Measurements from ENCODE around the gene SYNE2. TPM values are rescaled to one million over a fixed set of nuclear protein-coding genes. Genes with fewer than 3 reads are reported as not detected.

The SYNE2 gene
- total and polyA plus RNA-seq, 4 donors, result 26.9 to 208 (median 67.9) TPM

GRCh38 chr14:63926641-63927040 is 73.8 kb downstream of the SYNE2 start:
- Histone ChIP-seq H3K4me3 (no peak overlapping the region), H3K27me3 (ENCODE audit: control insufficient read depth in 3 of 3, insufficient read depth in 3 of 3, low read length in 2 of 3) (no peaks in the 10 kb centered on the region), H3K27ac (ENCODE audit: low read depth in 1 of 2, low read length in 1 of 2) (no peak overlapping the region), H3K36me3 (ENCODE audit: control insufficient read depth in 4 of 4, insufficient read depth in 4 of 4, low read length in 4 of 4) (no peaks in the 10 kb centered on the region), H3K4me1 (ENCODE audit: control insufficient read depth in 5 of 5, insufficient read depth in 5 of 5, low read length in 5 of 5) (peaks cover 0 to 6% (median 0%) of the 10 kb centered on the region in 5 donors), H3K9me3 (ENCODE audit: control insufficient read depth in 4 of 4, insufficient read depth in 3 of 4, low read length in 3 of 4) (no peaks in the 10 kb centered on the region), H3K9ac (ENCODE audit: insufficient read depth in 1 of 2, low read length in 2 of 2) (no peak overlapping the region)
- DNase-seq (no peak), ATAC-seq (ENCODE audit: insufficient read depth, low FRiP score) (no peak)
- TF ChIP-seq, protein P1, sequence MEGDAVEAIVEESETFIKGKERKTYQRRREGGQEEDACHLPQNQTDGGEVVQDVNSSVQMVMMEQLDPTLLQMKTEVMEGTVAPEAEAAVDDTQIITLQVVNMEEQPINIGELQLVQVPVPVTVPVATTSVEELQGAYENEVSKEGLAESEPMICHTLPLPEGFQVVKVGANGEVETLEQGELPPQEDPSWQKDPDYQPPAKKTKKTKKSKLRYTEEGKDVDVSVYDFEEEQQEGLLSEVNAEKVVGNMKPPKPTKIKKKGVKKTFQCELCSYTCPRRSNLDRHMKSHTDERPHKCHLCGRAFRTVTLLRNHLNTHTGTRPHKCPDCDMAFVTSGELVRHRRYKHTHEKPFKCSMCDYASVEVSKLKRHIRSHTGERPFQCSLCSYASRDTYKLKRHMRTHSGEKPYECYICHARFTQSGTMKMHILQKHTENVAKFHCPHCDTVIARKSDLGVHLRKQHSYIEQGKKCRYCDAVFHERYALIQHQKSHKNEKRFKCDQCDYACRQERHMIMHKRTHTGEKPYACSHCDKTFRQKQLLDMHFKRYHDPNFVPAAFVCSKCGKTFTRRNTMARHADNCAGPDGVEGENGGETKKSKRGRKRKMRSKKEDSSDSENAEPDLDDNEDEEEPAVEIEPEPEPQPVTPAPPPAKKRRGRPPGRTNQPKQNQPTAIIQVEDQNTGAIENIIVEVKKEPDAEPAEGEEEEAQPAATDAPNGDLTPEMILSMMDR (IDR thresholded peaks at IDR 0.05; ENCODE audit: control extremely low read depth, extremely low read depth), result no peak
- WGBS, 2 donors, result 96 to 99% methylated on average over 2 of the region's 2 CpGs

GRCh38 chr14:63928744-63929174 is 76.0 kb downstream of the SYNE2 start:
- DNase-seq, result no peak
- TF ChIP-seq, protein P1 (IDR thresholded peaks at IDR 0.05; ENCODE audit: control extremely low read depth, extremely low read depth), result no peak
- WGBS, 2 donors, result 58 to 71% methylated on average over 3 of the region's 3 CpGs
- no peaks in the 10 kb centered on the region for H3K27me3 ChIP-seq (ENCODE audit: control insufficient read depth in 3 of 3, insufficient read depth in 3 of 3, low read length in 2 of 3)
- H3K9ac ChIP-seq (ENCODE audit: insufficient read depth in 1 of 2, low read length in 2 of 2), result no peak overlapping the region
- ATAC-seq (ENCODE audit: insufficient read depth, low FRiP score), result no peak
- no peak overlapping the region for H3K4me3 ChIP-seq
- no peaks in the 10 kb centered on the region for H3K9me3 ChIP-seq (ENCODE audit: control insufficient read depth in 4 of 4, insufficient read depth in 3 of 4, low read length in 3 of 4)
- no peaks in the 10 kb centered on the region for H3K36me3 ChIP-seq (ENCODE audit: control insufficient read depth in 4 of 4, insufficient read depth in 4 of 4, low read length in 4 of 4)
- no peak overlapping the region for H3K27ac ChIP-seq (ENCODE audit: low read depth in 1 of 2, low read length in 1 of 2)
- peaks cover 0 to 8% (median 0%) of the 10 kb centered on the region in 5 donors for H3K4me1 ChIP-seq (ENCODE audit: control insufficient read depth in 5 of 5, insufficient read depth in 5 of 5, low read length in 5 of 5)

DNA sequence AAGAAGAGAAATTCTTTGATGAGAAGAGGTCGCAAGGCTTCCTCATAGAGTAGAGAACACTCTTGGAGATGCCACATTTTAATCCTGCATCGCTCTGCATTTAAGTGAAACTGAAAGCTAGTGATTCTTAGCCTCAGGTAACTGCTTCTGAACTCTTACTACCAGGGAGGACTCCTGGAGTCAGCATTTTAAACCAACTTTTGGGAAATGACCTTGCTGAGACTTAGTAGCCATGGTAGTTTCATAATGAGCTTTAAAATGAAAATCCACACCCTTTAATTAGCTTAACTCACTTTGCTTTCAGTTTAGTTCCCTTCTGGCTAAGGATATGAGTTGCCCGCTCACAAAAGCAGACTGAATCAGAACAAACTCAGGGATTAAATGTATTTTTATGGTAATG is 80.3 kb downstream of the SYNE2 start:
- H3K36me3 ChIP-seq (ENCODE audit: control insufficient read depth in 4 of 4, insufficient read depth in 4 of 4, low read length in 4 of 4), result peaks cover 0 to 2% (median 0%) of the 10 kb centered on the region in 4 donors
- DNase-seq, result no peak
- no peak overlapping the region for H3K9ac ChIP-seq (ENCODE audit: insufficient read depth in 1 of 2, low read length in 2 of 2)
- 74 to 87% methylated on average over 3 of the region's 3 CpGs for WGBS, 2 donors
- H3K27me3 ChIP-seq (ENCODE audit: control insufficient read depth in 3 of 3, insufficient read depth in 3 of 3, low read length in 2 of 3), result no peaks in the 10 kb centered on the region
- TF ChIP-seq, protein P1 (IDR thresholded peaks at IDR 0.05; ENCODE audit: control extremely low read depth, extremely low read depth), result no peak
- no peaks in the 10 kb centered on the region for H3K9me3 ChIP-seq (ENCODE audit: control insufficient read depth in 4 of 4, insufficient read depth in 3 of 4, low read length in 3 of 4)
- H3K4me3 ChIP-seq, result no peak overlapping the region
- peaks cover 0 to 7% (median 0%) of the 10 kb centered on the region in 5 donors for H3K4me1 ChIP-seq (ENCODE audit: control insufficient read depth in 5 of 5, insufficient read depth in 5 of 5, low read length in 5 of 5)
- no peak overlapping the region for H3K27ac ChIP-seq (ENCODE audit: low read depth in 1 of 2, low read length in 1 of 2)
- no peak for ATAC-seq (ENCODE audit: insufficient read depth, low FRiP score)

GRCh38 chr14:63933711-63934110 is 80.9 kb downstream of the SYNE2 start:
- H3K4me1 ChIP-seq (ENCODE audit: control insufficient read depth in 5 of 5, insufficient read depth in 5 of 5, low read length in 5 of 5), result peaks cover 0 to 6% (median 0%) of the 10 kb centered on the region in 5 donors
- ATAC-seq (ENCODE audit: insufficient read depth, low FRiP score) (no peak), DNase-seq (no peak)
- no peak overlapping the region for H3K9ac ChIP-seq (ENCODE audit: insufficient read depth in 1 of 2, low read length in 2 of 2)
- no peaks in the 10 kb centered on the region for H3K27me3 ChIP-seq (ENCODE audit: control insufficient read depth in 3 of 3, insufficient read depth in 3 of 3, low read length in 2 of 3)
- H3K9me3 ChIP-seq (ENCODE audit: control insufficient read depth in 4 of 4, insufficient read depth in 3 of 4, low read length in 3 of 4), result no peaks in the 10 kb centered on the region
- TF ChIP-seq, protein P1 (IDR thresholded peaks at IDR 0.05; ENCODE audit: control extremely low read depth, extremely low read depth), result no peak
- peaks cover 0 to 2% (median 0%) of the 10 kb centered on the region in 4 donors for H3K36me3 ChIP-seq (ENCODE audit: control insufficient read depth in 4 of 4, insufficient read depth in 4 of 4, low read length in 4 of 4)
- WGBS, 2 donors, result 86% methylated on average over 3 of the region's 3 CpGs
- H3K4me3 ChIP-seq, result no peak overlapping the region
- no peak overlapping the region for H3K27ac ChIP-seq (ENCODE audit: low read depth in 1 of 2, low read length in 1 of 2)

All from lung (tissue), 12 donors.